Activated T-cell treated with anti-CD3 and anti-CD28 coated beads, Interleukin-2, amount 50 U/mL, for 48 hours (primary cell): ENCODE data around the gene PDGFRA.
"Not testable (repeated sequence)": the region's sequence is repeated elsewhere in the genome, so short reads cannot be mapped to it uniquely, and the experiment has no call there.

Source experiments
- DNase-seq, 2 experiments: peaks; one replicate each; pipeline ENCODE4 v3.0.0-alpha.2; 2020

Gene PDGFRA

GRCh38 chr4:54330896-54331295 is 101.8 kb downstream of the PDGFRA start:
- no peak for DNase-seq

DNA sequence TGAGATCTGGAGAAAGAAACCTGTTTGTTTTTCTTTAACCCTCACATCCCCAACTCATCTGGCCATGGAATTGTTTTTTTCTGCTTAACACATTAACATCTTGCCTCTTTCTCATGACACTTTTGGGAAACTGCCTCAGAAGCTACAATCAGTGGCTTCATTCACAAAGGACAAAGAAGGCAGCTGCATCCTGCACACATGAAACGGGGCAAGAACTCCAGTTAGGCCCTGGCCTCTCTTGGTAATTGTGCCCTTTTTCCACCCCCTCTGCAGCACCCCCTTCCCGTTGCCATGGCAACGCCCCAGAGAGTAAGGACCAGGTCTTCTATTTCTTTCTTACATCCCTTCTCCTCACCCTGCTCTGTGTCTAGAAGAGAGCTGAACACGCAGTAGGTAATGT is 103.4 kb downstream of the PDGFRA start:
- DNase-seq: no peak

- no peak for DNase-seq
These were observed 104.6 kb downstream of the PDGFRA start for GRCh38 chr4:54333657-54334056.

DNA sequence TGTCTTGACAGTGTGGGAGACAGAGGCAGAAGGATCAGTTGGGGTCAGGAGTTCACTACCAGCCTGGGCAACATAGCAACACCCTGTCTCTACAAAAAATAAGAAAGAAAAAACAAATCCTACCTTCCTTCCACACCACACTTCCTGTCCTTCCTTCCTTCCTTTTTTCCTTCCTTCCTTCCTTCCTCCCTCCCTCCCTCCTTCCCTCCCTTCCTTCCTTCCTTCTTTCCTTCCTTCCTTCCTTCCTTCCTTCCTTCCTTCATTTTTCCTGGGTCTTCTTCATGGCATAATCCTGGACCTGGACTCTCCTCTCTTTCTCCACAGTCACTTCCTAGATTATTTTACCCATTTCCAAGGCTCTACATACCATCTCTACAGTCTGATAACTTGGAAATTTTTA is 105.7 kb downstream of the PDGFRA start:
- not testable (repeated sequence) for DNase-seq

GRCh38 chr4:54337009-54337408 is 107.9 kb downstream of the PDGFRA start:
- DNase-seq: no peak

GRCh38 chr4:54342067-54342466 is 113.0 kb downstream of the PDGFRA start:
- DNase-seq: not testable (repeated sequence)
